ENCODE results near the gene CNPY1.
A peak's percentile ranks its signal among the peaks of the same experiment; 100 is the strongest.

- TF ChIP-seq CTCF (conservative IDR thresholded peaks at IDR 0.05 in 1 of 2, IDR thresholded peaks at IDR 0.05 in 1 of 2; ENCODE audit: low read depth in 1 of 2, low read length in 2 of 2) (no peak), EZH2 (IDR thresholded peaks at IDR 0.05; ENCODE audit: low read length, missing control alignments) (peak; percentile 7)
Observed at GRCh38 chr7:155460926-155461613, 85.3 kb downstream of the CNPY1 start.

Data from fibroblast of lung (primary cell).